Astrocyte (in vitro differentiated cells and primary cell): ENCODE results near the gene ASPHD1.

Experiments
- EZH2 ChIP-seq: IDR thresholded peaks from 2 replicates; pipeline ENCODE4 v1.6.1; 2012; ENCODE audit warnings: mild to moderate bottlenecking, low read length, inconsistent platforms; ENCODE audit not compliant: insufficient read depth
- TF ChIP-seq, protein P1 (sequence below): IDR thresholded peaks from 2 replicates; pipeline ENCODE4 v1.5.1; 2011; ENCODE audit warnings: low read depth, mild to moderate bottlenecking, inconsistent platforms, low read length, moderate library complexity; ENCODE audit not compliant: insufficient read depth

DNA sequence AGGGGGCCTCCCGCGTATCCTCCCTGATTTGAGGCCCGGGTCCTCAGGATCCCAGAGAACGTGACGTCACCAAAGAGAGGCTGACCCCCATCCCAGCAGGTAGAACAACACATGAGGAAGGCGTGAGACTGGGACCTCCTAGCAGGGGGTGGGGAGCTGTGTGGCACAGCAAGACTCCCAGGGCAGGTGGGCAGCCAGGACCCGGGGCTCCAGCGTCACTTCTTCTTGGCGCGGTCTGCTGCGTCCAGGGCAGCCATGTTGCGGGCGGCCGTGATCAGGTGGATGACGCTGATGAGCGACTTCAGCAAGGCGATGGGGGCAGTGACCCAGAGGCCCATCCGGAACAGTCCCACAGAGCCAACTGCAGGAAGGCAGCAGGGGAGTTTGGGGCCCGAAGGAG, 41.3 kb upstream of the ASPHD1 start:
- TF ChIP-seq, protein P1, sequence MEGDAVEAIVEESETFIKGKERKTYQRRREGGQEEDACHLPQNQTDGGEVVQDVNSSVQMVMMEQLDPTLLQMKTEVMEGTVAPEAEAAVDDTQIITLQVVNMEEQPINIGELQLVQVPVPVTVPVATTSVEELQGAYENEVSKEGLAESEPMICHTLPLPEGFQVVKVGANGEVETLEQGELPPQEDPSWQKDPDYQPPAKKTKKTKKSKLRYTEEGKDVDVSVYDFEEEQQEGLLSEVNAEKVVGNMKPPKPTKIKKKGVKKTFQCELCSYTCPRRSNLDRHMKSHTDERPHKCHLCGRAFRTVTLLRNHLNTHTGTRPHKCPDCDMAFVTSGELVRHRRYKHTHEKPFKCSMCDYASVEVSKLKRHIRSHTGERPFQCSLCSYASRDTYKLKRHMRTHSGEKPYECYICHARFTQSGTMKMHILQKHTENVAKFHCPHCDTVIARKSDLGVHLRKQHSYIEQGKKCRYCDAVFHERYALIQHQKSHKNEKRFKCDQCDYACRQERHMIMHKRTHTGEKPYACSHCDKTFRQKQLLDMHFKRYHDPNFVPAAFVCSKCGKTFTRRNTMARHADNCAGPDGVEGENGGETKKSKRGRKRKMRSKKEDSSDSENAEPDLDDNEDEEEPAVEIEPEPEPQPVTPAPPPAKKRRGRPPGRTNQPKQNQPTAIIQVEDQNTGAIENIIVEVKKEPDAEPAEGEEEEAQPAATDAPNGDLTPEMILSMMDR: no peak
- no peak for TF ChIP-seq EZH2
